Progenitor cell of endocrine pancreas (in vitro differentiated cells): ENCODE data around the gene NFAT5. TPM values are rescaled to one million over a fixed set of nuclear protein-coding genes. Genes with fewer than 3 reads are reported as not detected.

Experiments
- DNase-seq: peaks from one replicate; pipeline ENCODE4 v3.0.0; 2021; ENCODE audit warnings: low spot score; ENCODE audit not compliant: unreplicated experiment
- H3K27ac Mint-ChIP-seq: 2 replicates; pipeline ENCODE4 v1.8.0; 2021; ENCODE audit warnings: mild to moderate bottlenecking, moderate library complexity, mixed read lengths
- H3K27me3 Mint-ChIP-seq: 2 replicates; pipeline ENCODE4 v1.8.0; 2021; ENCODE audit warnings: mixed read lengths
- H3K36me3 Mint-ChIP-seq: 2 replicates; pipeline ENCODE4 v1.8.0; 2022; ENCODE audit warnings: mixed read lengths; ENCODE audit not compliant: insufficient read depth
- H3K4me1 Mint-ChIP-seq: 2 replicates; pipeline ENCODE4 v1.8.0; 2021; ENCODE audit warnings: low read depth, mixed read lengths
- H3K4me3 Mint-ChIP-seq: 2 replicates; pipeline ENCODE4 v1.8.0; 2021; ENCODE audit warnings: low read depth, mild to moderate bottlenecking, moderate library complexity, mixed read lengths
- H3K9me3 Mint-ChIP-seq: 2 replicates; pipeline ENCODE4 v1.8.0; 2021; ENCODE audit warnings: low read depth, mixed read lengths
- total RNA-seq: library from RNA; stranded (reverse); gene quantifications from 2 replicates; pipeline ENCODE4 v1.2.1, GENCODE V29; 2021
- TF ChIP-seq, protein P1 (sequence below): fragments of 200-600 bp; sonication (generic); IDR thresholded peaks from one replicate; pipeline ENCODE4 v1.5.0; 2021; ENCODE audit warnings: antibody characterized with exemption, mild to moderate bottlenecking; ENCODE audit not compliant: unreplicated experiment

Gene NFAT5
- total RNA-seq, 1 donor from 2014 or later, result 41.2 TPM

DNA sequence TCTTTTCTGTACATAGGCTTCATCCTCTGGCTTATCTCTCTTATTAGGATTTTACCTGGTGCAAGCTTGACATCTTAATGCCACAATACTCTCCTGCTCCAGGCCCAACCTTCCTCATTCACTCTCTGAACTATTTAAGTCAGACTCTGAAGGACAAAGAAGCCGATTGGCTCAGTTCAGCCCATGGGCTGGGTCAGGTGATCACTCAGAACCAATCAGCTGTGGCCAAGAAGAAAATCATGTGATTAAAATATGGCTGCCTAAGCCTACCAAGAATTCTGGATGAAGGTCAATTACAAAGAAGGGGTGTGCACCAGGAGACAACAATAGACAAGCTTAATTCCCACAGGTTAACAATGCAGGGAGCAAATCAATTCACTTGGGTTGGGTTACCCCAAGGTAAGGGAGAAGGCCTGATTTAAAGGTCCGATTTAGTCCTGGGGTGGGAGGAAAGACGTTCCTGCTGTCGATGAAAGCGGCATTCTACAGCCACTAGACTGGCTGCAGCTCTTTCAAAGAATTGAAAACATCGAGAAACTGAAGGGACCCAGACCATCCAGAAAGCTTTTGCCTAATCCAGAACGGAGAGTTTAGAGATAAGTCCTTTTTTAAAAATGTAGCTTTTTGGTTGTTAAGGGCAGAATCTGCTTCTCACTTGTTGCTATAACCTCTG, 42.9 kb upstream of the NFAT5 start:
- H3K36me3 Mint-ChIP-seq, result no peaks in the 10 kb centered on the region
- DNase-seq, result no peak
- no peaks in the 10 kb centered on the region for H3K27me3 Mint-ChIP-seq
- TF ChIP-seq, protein P1, sequence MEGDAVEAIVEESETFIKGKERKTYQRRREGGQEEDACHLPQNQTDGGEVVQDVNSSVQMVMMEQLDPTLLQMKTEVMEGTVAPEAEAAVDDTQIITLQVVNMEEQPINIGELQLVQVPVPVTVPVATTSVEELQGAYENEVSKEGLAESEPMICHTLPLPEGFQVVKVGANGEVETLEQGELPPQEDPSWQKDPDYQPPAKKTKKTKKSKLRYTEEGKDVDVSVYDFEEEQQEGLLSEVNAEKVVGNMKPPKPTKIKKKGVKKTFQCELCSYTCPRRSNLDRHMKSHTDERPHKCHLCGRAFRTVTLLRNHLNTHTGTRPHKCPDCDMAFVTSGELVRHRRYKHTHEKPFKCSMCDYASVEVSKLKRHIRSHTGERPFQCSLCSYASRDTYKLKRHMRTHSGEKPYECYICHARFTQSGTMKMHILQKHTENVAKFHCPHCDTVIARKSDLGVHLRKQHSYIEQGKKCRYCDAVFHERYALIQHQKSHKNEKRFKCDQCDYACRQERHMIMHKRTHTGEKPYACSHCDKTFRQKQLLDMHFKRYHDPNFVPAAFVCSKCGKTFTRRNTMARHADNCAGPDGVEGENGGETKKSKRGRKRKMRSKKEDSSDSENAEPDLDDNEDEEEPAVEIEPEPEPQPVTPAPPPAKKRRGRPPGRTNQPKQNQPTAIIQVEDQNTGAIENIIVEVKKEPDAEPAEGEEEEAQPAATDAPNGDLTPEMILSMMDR, result no peak
- H3K4me3 Mint-ChIP-seq, result no peak overlapping the region
- no peaks in the 10 kb centered on the region for H3K9me3 Mint-ChIP-seq
- peaks cover 6% of the 10 kb centered on the region for H3K4me1 Mint-ChIP-seq
- peak overlapping the region; percentile 24 for H3K27ac Mint-ChIP-seq

GRCh38 chr16:69523566-69524305, 42.0 kb upstream of the NFAT5 start:
- H3K27ac Mint-ChIP-seq, result no peak overlapping the region
- no peak overlapping the region for H3K4me3 Mint-ChIP-seq
- no peak for DNase-seq
- H3K9me3 Mint-ChIP-seq, result no peaks in the 10 kb centered on the region
- H3K4me1 Mint-ChIP-seq, result peaks cover 6% of the 10 kb centered on the region
- TF ChIP-seq, protein P1, result no peak
- H3K36me3 Mint-ChIP-seq, result no peaks in the 10 kb centered on the region
- no peaks in the 10 kb centered on the region for H3K27me3 Mint-ChIP-seq

GRCh38 chr16:69526831-69527655, 38.7 kb upstream of the NFAT5 start:
- Mint-ChIP-seq H3K27me3 (no peaks in the 10 kb centered on the region), H3K27ac (no peak overlapping the region), H3K9me3 (no peaks in the 10 kb centered on the region), H3K4me3 (no peak overlapping the region), H3K36me3 (no peaks in the 10 kb centered on the region), H3K4me1 (peaks cover 3% of the 10 kb centered on the region)
- TF ChIP-seq, protein P1, result no peak
- DNase-seq, result no peak

DNA sequence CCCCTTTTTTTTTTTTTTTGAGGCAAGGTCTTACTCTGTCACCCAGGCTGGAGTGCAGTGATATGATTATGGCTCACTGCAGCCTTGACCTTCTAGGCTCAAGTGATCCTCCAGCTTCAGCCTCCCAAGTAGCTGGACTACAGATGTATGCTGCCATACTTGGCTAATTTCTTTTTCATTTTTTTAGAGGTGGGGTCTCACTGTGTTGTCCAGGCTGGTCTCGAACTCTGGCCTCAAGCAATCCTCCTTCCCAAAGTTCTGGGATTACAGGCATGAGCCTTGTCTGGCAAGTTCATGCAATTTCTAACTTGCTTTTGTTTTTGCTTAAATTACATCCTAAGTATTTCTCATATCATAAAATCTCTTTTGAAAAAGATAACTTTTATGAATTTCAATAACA, 33.8 kb upstream of the NFAT5 start:
- Mint-ChIP-seq H3K27ac (no peak overlapping the region), H3K9me3 (no peaks in the 10 kb centered on the region), H3K36me3 (no peaks in the 10 kb centered on the region), H3K4me1 (peaks cover 3% of the 10 kb centered on the region), H3K27me3 (peaks cover 3% of the 10 kb centered on the region), H3K4me3 (no peak overlapping the region)
- TF ChIP-seq, protein P1, result no peak
- DNase-seq, result no peak
